Measurements from ENCODE around the gene PCDHB9.
"Not testable (repeated sequence)": the region's sequence is repeated elsewhere in the genome, so short reads cannot be mapped to it uniquely, and the experiment has no call there.

GRCh38 chr5:141177577-141178191, 9.3 kb upstream of the PCDHB9 start, which contains the start of gene PCDHB8:
- not testable (repeated sequence) for TF ChIP-seq ZNF274 (IDR thresholded peaks at IDR 0.05; ENCODE audit: low read depth, low read length); SIN3A (IDR thresholded peaks at IDR 0.05; ENCODE audit: low read depth); REST (IDR thresholded peaks at IDR 0.05; ENCODE audit: low read depth); CTCF (IDR thresholded peaks at IDR 0.05 in 2 of 3, conservative IDR thresholded peaks at IDR 0.05 in 1 of 3; ENCODE audit: borderline replicate concordance in 1 of 3, insufficient read depth in 1 of 3, low read depth in 2 of 3, low read length in 2 of 3)
